H9 (cell line): ENCODE results near the gene CHCHD1. TPM values are rescaled to one million over a fixed set of nuclear protein-coding genes. Genes with fewer than 3 reads are reported as not detected.

Source experiments
- DNase-seq: peaks from one replicate; pipeline ENCODE4 v3.0.0-alpha.2; 2017
- H2AFZ ChIP-seq: one replicate; pipeline ENCODE4 v1.6.1; 2013; ENCODE audit warnings: mild to moderate bottlenecking, low read length, control low read depth, moderate library complexity
- H2AK5ac ChIP-seq: 2 replicates; pipeline ENCODE4 v1.6.1; 2013; ENCODE audit warnings: low read length, control low read depth, mixed read lengths; ENCODE audit not compliant: insufficient read length
- H2BK120ac ChIP-seq: one replicate; pipeline ENCODE4 v1.6.1; 2013; ENCODE audit warnings: low read depth, mild to moderate bottlenecking, low read length, control low read depth, inconsistent platforms; ENCODE audit not compliant: poor library complexity, severe bottlenecking
- H2BK12ac ChIP-seq: 2 replicates; pipeline ENCODE4 v1.6.1; 2013; ENCODE audit warnings: low read length, control low read depth, mixed read lengths, low read depth; ENCODE audit not compliant: insufficient read length
- H2BK15ac ChIP-seq: 2 replicates; pipeline ENCODE4 v1.6.1; 2013; ENCODE audit warnings: low read depth, low read length, control low read depth
- H2BK20ac ChIP-seq: one replicate; pipeline ENCODE4 v1.6.1; 2013; ENCODE audit warnings: low read depth, mild to moderate bottlenecking, low read length, control low read depth, inconsistent platforms; ENCODE audit not compliant: poor library complexity, severe bottlenecking
- H2BK5ac ChIP-seq: 2 replicates; pipeline ENCODE4 v1.6.1; 2013; ENCODE audit warnings: low read length, control low read depth, mixed read lengths; ENCODE audit not compliant: insufficient read length
- H3K14ac ChIP-seq: 2 replicates; pipeline ENCODE4 v1.6.1; 2013; ENCODE audit warnings: low read length, control low read depth; ENCODE audit not compliant: insufficient read depth
- H3K18ac ChIP-seq: 2 replicates; pipeline ENCODE4 v1.6.1; 2013; ENCODE audit warnings: low read depth, mild to moderate bottlenecking, mixed read lengths, low read length, control low read depth; ENCODE audit not compliant: insufficient read length
- H3K23ac ChIP-seq: 2 replicates; pipeline ENCODE4 v1.6.1; 2013; ENCODE audit warnings: low read length, control low read depth, mixed read lengths, low read depth; ENCODE audit not compliant: insufficient read length
- H3K23me2 ChIP-seq: 2 replicates; pipeline ENCODE4 v1.6.1; 2013; ENCODE audit warnings: low read depth, mild to moderate bottlenecking, mixed read lengths, low read length, control low read depth; ENCODE audit not compliant: insufficient read length, poor library complexity, severe bottlenecking
- H3K27ac ChIP-seq: 2 replicates; pipeline ENCODE4 v1.5.1; 2013; ENCODE audit warnings: low read length, control low read depth, mixed read lengths, low read depth; ENCODE audit not compliant: insufficient read length
- H3K27me3 ChIP-seq: 2 replicates; pipeline ENCODE4 v1.6.1; 2013; ENCODE audit warnings: low read length, control low read depth, inconsistent platforms; ENCODE audit not compliant: insufficient read depth
- H3K4ac ChIP-seq: 2 replicates; pipeline ENCODE4 v1.6.1; 2013; ENCODE audit warnings: low read depth, mild to moderate bottlenecking, control low read depth, inconsistent platforms, low read length, moderate library complexity
- H3K4me1 ChIP-seq: 2 replicates; pipeline ENCODE4 v1.6.1; 2013; ENCODE audit warnings: low read length, control low read depth, inconsistent platforms; ENCODE audit not compliant: insufficient read depth
- H3K4me2 ChIP-seq: 2 replicates; pipeline ENCODE4 v1.6.1; 2013; ENCODE audit warnings: low read length, control low read depth, mixed read lengths; ENCODE audit not compliant: insufficient read length, insufficient read depth
- H3K56ac ChIP-seq: 2 replicates; pipeline ENCODE4 v1.6.1; 2013; ENCODE audit warnings: low read depth, mild to moderate bottlenecking, mixed read lengths, low read length, control low read depth; ENCODE audit not compliant: insufficient read length
- H3K79me1 ChIP-seq: 2 replicates; pipeline ENCODE4 v1.6.1; 2013; ENCODE audit warnings: low read depth, mild to moderate bottlenecking, moderate library complexity, low read length, control low read depth, inconsistent platforms; ENCODE audit not compliant: insufficient read depth, poor library complexity, severe bottlenecking
- H3K79me2 ChIP-seq: 2 replicates; pipeline ENCODE4 v1.6.1; 2013; ENCODE audit warnings: low read length, control low read depth, inconsistent platforms; ENCODE audit not compliant: insufficient read depth
- H3K9ac ChIP-seq: 2 replicates; pipeline ENCODE4 v1.6.1; 2013; ENCODE audit warnings: low read length, control low read depth, mixed read lengths; ENCODE audit not compliant: insufficient read length; ENCODE audit errors: extremely low read depth
- H3K9me3 ChIP-seq: one replicate; pipeline ENCODE4 v1.6.1; 2013; ENCODE audit warnings: low read depth, low read length, inconsistent platforms; ENCODE audit not compliant: control insufficient read depth
- H3T11ph ChIP-seq: one replicate; pipeline ENCODE4 v1.6.1; 2013; ENCODE audit warnings: mild to moderate bottlenecking, low read length, control low read depth, inconsistent platforms
- H4K20me1 ChIP-seq: one replicate; pipeline ENCODE4 v1.6.1; 2013; ENCODE audit not compliant: control insufficient read depth, insufficient read length, insufficient read depth
- H4K5ac ChIP-seq: 2 replicates; pipeline ENCODE4 v1.6.1; 2013; ENCODE audit warnings: low read depth, mild to moderate bottlenecking, mixed read lengths, low read length, control low read depth; ENCODE audit not compliant: insufficient read length
- H4K8ac ChIP-seq: replicated peaks from 2 replicates; pipeline ENCODE4 v1.6.1; 2013; ENCODE audit warnings: low read length, control low read depth, mixed read lengths, low read depth; ENCODE audit not compliant: insufficient read length
- H4K91ac ChIP-seq: 2 replicates; pipeline ENCODE4 v1.6.1; 2013; ENCODE audit warnings: low read depth, mild to moderate bottlenecking, moderate library complexity, mixed read lengths, low read length, control low read depth; ENCODE audit not compliant: insufficient read length
- H3K27ac Mint-ChIP-seq, 3 experiments: 2 replicates in 2 of 3; 3 replicates in 1 of 3; pipeline ENCODE4 v1.8.0; 2020 to 2021; ENCODE audit warnings: mixed read lengths in 3 of 3, mild to moderate bottlenecking in 1 of 3, moderate library complexity in 1 of 3
- H3K27me3 Mint-ChIP-seq: 2 replicates; pipeline ENCODE4 v1.8.0; 2021; ENCODE audit warnings: low read depth, mild to moderate bottlenecking, moderate library complexity, mixed read lengths
- H3K36me3 Mint-ChIP-seq, 3 experiments: 2 replicates in 2 of 3; 3 replicates in 1 of 3; pipeline ENCODE4 v1.8.0; 2020 to 2021; ENCODE audit warnings: low read depth in 3 of 3, mixed read lengths in 3 of 3; ENCODE audit not compliant: insufficient read depth in 1 of 3
- H3K4me1 Mint-ChIP-seq, 2 experiments: 2 replicates each; pipeline ENCODE4 v1.8.0; 2020; ENCODE audit warnings: mixed read lengths in 2 of 2
- H3K4me3 Mint-ChIP-seq, 2 experiments: 2 replicates in 1 of 2; 3 replicates in 1 of 2; pipeline ENCODE4 v1.8.0; 2020 to 2021; ENCODE audit warnings: mild to moderate bottlenecking in 2 of 2, mixed read lengths in 2 of 2, moderate library complexity in 1 of 2
- H3K9me3 Mint-ChIP-seq, 2 experiments: 2 replicates in 1 of 2; 3 replicates in 1 of 2; pipeline ENCODE4 v1.8.0; 2020; ENCODE audit warnings: mild to moderate bottlenecking in 2 of 2, mixed read lengths in 2 of 2, moderate library complexity in 1 of 2
- WGBS: extraction: QIAGEN DNeasy Blood & Tissue Kit; methylation state at CpG from one replicate; pipeline ENCODE4 v1.1.7; 2013; ENCODE audit warnings: missing lambda C conversion rate, low lambda C conversion rate, mixed read lengths; ENCODE audit not compliant: insufficient read length; ENCODE audit errors: extremely low coverage; 5-methylcytosine and 5-hydroxymethylcytosine counted together
- total RNA-seq: library from RNA; stranded (reverse); gene quantifications from 2 replicates; pipeline ENCODE4 v1.2.1, GENCODE V29; 2021
- TF ChIP-seq, protein P1 (sequence below): fragments of 200-600 bp; sonication (generic); conservative IDR thresholded peaks from 3 replicates; pipeline ENCODE4 v1.8.0; 2021; ENCODE audit warnings: antibody characterized with exemption, mild to moderate bottlenecking

Gene CHCHD1
- total RNA-seq, 1 experiment from 2014 or later = 45.9 TPM

DNA sequence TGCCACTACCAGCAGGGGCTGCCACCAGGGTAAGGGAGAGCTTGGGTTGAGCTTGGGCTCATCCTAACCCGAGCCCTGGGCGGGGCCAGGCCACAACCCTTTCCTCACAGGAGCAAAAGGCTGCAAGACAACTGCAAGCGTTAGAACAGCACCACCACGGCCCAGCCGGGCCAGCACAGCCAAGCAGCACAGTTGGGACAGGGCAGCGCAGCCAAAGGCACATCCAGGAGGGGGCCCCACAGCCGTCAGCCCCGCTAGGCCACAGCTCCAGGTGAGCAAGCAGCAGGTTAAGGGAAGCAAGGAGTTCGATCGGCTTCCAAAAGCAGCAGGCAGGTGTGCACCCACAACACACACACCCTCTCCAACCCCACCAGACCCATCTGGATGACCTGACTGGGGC is 36.6 kb downstream of the CHCHD1 start:
- Mint-ChIP-seq H3K27ac (no peak overlapping the region; a peak in 1 of 7 replicates), H3K9me3 (no peaks in the 10 kb centered on the region)
- H3K56ac ChIP-seq = no peak overlapping the region

More for the DNA sequence above, 36.6 kb downstream of the CHCHD1 start:
- Histone ChIP-seq H2BK5ac (no peak overlapping the region), H2BK120ac (no peak overlapping the region), H2AFZ (no peak overlapping the region), H3K14ac (no peak overlapping the region), H2BK12ac (no peak overlapping the region), H4K8ac (no peak overlapping the region), H3K4me1 (no peaks in the 10 kb centered on the region), H3K4me2 (no peak overlapping the region), H3K9me3 (no peaks in the 10 kb centered on the region), H4K91ac (no peak overlapping the region), H2AK5ac (no peak overlapping the region), H3K79me2 (no peaks in the 10 kb centered on the region), H3K9ac (no peak overlapping the region), H3K79me1 (no peaks in the 10 kb centered on the region), H3K23me2 (no peaks in the 10 kb centered on the region), H4K5ac (no peak overlapping the region), H3K18ac (no peak overlapping the region), H3K23ac (no peak overlapping the region), H3K27ac (no peak overlapping the region), H2BK20ac (no peak overlapping the region), H3K27me3 (no peaks in the 10 kb centered on the region), H4K20me1 (no peaks in the 10 kb centered on the region), H3K4ac (no peak overlapping the region), H3T11ph (no peak overlapping the region), H2BK15ac (no peak overlapping the region)
- peaks cover 19 to 57% (median 26%) of the 10 kb centered on the region in 3 experiments; a peak in 6 of 7 replicates for H3K36me3 Mint-ChIP-seq
- H3K4me3 Mint-ChIP-seq = no peak overlapping the region
- peak; percentile 58 for DNase-seq
- H3K4me1 Mint-ChIP-seq = peaks cover 0 to 3% of the 10 kb centered on the region in 2 experiments; a peak in 1 of 4 replicates
- WGBS = no CpG with 5 or more reads among the region's 10 CpGs
- no peaks in the 10 kb centered on the region for H3K27me3 Mint-ChIP-seq
- TF ChIP-seq, protein P1, sequence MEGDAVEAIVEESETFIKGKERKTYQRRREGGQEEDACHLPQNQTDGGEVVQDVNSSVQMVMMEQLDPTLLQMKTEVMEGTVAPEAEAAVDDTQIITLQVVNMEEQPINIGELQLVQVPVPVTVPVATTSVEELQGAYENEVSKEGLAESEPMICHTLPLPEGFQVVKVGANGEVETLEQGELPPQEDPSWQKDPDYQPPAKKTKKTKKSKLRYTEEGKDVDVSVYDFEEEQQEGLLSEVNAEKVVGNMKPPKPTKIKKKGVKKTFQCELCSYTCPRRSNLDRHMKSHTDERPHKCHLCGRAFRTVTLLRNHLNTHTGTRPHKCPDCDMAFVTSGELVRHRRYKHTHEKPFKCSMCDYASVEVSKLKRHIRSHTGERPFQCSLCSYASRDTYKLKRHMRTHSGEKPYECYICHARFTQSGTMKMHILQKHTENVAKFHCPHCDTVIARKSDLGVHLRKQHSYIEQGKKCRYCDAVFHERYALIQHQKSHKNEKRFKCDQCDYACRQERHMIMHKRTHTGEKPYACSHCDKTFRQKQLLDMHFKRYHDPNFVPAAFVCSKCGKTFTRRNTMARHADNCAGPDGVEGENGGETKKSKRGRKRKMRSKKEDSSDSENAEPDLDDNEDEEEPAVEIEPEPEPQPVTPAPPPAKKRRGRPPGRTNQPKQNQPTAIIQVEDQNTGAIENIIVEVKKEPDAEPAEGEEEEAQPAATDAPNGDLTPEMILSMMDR = peak; percentile 36
